Muscle of arm (tissue), 12 donors: ENCODE measurements around the gene CCDC158. TPM values are rescaled to one million over a fixed set of nuclear protein-coding genes. Genes with fewer than 3 reads are reported as not detected.
"Not testable (repeated sequence)": the region's sequence is repeated elsewhere in the genome, so short reads cannot be mapped to it uniquely, and the experiment has no call there.

Source experiments
- DNase-seq: peaks from one replicate; pipeline ENCODE4 v3.0.0-alpha.2; 2013
- polyA plus RNA-seq, 12 donors: library from polyadenylated mRNA; unstranded; fragments of 120-200 nt; gene quantifications; one replicate each; pipeline ENCODE4 v1.2.1, GENCODE V29; 2013; ENCODE audit not compliant: insufficient read length in 12 of 12

Gene CCDC158
- polyA plus RNA-seq, 12 donors = 0.53 to 2.8 (median 0.79) TPM; not detected in 1

GRCh38 chr4:76373919-76374552, 46.9 kb downstream of the CCDC158 start:
- no peak for DNase-seq

GRCh38 chr4:76366737-76367136, 54.2 kb downstream of the CCDC158 start:
- DNase-seq = no peak

- no peak for DNase-seq
These were observed 55.3 kb downstream of the CCDC158 start for GRCh38 chr4:76365636-76366035.

- DNase-seq = no peak
These were observed 56.2 kb downstream of the CCDC158 start for GRCh38 chr4:76364763-76365162.

DNA sequence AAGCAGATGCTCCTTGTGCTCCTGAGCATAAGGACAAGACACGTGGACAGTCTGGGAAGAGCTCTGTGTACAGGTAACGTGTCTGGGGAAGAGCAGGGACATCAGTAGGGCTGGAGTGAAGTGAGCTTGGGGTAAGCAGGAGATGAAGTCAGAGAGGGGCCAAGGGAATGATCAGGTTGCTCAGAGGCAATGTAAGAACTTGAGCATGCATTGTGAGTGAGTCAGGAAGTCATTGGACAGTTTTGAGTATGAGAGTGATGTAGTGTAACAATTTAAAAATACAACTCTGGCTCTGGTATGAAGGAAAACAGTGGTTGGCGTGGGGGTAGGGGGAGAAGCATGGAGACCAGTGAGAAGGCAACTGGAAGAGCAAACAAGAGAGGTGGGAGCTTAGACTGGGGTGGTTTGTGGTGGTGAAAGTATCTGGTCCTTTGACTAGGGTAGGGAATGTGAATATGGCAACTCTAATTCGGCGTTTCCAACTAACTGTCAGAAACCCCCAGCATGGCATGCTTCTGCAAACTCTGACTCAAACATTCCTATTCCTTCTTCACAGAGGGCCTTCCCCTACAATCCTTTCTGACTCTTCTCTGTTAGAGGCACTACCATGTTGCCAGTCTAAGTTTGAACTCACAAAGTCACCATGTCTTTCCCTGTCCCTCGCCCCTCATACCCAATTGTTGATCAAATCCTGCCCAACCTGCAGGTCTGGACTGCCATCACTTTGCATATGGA, 57.2 kb downstream of the CCDC158 start:
- DNase-seq = no peak

GRCh38 chr4:76361689-76362412, 59.1 kb downstream of the CCDC158 start:
- DNase-seq = no peak

DNA sequence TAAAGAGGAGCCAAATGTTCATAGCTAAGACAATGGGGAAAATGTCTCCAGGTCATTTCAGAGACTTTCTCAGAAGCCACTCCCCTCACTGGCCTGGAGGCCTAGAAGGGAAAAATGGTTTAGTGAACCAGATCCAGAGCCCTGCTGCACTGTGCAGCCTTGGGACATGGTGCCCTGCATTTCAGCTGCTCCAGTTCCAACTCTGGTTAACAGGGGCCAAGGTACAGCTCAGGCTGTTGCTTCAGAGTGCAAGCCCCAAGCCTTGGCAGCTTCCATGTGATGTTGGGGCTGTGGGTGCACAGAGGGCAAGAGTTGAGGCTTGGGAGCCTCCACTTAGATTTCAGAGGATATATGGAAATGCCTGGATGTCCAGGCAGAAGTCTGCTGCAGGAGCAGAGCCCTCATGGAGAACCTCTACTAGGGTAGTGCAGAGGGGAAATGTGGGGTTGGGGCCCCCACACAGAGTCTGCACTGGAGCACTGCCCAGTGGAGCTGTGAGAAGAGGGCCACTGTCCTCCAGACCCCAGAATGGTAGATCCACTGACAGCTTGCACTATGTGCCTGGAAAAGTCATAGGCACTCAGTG, 61.0 kb downstream of the CCDC158 start:
- not testable (repeated sequence) for DNase-seq

- DNase-seq = no peak
These were observed 63.0 kb downstream of the CCDC158 start for GRCh38 chr4:76357981-76358380.

GRCh38 chr4:76354517-76355473, 66.1 kb downstream of the CCDC158 start:
- no peak for DNase-seq

GRCh38 chr4:76342803-76343202, 78.1 kb downstream of the CCDC158 start:
- no peak for DNase-seq

DNA sequence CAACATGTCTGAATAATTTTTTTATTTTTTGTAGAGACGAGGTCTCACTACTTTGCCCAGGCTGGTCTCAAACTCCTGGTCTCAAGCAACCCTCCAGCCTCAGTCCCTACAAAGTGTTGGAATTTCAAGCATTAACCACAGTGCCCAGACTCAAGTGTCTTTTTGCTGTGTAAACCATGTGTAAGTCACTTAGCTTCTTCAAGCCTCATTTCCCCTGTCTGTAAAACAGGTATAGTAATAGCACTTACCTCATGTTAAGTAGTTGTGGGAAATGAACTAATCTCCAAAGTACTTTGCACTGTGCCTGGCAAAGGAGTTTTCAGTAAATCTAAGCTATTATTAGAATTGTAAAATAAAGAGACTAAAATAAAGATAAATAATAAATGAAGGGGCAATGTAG, 78.8 kb downstream of the CCDC158 start:
- no peak for DNase-seq

DNA sequence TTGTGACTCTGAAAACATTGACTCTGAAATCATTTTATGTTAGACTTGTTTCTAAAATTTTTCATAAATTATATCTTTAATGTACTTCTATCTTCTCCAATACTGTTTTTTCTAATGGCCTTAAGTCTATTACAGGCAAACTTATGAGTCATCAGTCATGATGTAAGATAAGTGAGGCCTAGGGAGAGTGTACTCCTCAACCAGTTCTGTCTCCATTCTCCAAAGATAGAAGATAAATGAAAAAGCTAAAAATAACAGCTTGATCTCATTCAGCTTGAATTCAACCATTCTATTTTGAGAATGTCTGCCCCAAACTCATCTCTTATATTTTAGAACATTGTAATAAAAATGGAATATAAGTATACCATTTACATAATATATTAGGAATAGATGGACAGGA, 79.9 kb downstream of the CCDC158 start:
- peak; percentile 0 for DNase-seq

DNA sequence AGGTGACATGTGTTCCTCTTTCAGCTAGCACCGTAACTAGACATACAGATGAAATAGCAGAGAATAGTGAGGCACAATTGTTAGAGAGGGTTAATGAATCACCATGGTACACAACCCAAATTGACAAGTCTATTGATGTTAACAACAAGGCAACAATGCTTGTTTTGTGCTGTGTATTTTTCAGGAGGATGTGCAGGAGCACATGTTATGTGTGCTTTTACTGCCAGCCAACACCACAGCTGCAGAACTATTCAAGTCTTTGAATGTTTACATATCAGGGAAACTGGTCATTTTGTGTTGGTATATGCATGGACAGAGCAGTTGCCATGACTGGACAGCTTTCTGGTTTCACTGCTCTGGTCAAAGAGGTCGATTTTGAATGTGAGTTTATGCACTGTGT, 81.6 kb downstream of the CCDC158 start:
- DNase-seq = no peak

DNA sequence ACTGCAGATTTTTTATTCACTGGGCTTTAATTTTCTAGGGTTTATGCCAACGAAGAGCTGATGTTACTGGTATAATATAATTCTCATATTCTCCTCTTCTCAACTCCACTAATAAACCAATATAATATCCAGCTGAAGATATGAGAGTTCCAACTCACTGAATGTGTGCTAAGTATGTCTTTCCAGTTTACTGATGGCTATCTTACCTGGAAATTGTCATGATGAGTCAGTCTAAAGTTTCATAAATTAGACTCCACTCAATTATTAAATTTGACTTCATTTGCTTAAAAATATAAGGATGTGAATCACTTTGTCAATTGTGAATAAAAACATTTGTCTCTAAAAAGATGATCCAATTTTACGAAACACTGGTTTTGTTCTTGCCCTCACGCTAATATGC, 86.1 kb downstream of the CCDC158 start:
- no peak for DNase-seq

DNA sequence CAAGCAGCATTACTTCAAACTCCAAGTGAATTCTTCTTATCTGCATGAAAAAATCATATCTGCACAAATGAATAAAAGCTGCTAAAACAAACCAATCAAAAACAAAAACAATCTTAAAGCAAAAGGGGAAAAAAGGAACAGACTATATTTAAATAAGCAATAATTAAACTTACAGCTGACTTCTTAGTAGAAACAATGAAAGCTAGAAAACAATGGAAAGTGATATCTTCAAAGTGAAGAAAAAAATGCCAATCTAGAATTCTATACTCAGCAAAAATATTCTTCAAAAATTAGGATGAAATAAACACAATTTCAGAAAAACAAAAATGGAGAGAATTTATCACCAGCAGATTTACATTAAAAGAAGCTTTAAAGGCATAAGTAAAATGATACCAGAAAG, 94.4 kb downstream of the CCDC158 start:
- no peak for DNase-seq

DNA sequence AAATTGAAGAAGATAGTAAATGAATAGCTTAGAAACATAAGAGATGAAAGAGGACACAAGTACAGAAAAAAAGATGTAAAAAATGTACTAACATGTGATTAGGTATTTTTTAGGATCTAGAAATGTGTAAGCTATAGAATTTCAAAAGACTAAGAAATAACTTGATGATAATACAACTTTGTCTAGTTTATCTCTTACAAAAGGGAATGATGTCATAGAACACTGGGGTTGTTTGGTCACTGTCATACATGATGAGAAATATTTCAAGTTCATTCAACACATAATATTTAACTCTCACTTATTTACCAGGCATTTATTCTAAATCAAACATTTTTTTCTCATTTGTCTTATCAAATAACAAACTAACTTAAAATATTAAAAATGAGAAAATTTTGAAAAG, 95.9 kb downstream of the CCDC158 start:
- DNase-seq = no peak

DNA sequence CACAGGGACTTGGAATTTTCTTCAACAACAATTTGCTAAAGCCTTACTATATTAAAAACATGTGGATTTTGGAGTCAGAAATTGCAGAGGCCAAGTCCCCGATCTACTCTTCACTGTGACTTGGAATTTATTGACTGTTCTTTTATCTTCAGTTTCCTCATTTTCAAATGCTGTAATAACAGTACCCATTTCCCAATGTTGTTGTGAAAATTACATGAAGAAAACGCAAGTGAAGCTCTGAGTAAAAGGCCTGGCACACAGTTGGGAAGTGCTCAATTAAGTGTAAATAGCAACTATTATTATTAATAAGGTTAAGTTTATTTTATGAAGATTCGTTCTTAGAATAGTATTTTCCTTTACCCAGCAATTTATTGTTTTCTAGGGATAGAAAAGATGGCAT, 98.7 kb downstream of the CCDC158 start:
- DNase-seq = no peak

DNA sequence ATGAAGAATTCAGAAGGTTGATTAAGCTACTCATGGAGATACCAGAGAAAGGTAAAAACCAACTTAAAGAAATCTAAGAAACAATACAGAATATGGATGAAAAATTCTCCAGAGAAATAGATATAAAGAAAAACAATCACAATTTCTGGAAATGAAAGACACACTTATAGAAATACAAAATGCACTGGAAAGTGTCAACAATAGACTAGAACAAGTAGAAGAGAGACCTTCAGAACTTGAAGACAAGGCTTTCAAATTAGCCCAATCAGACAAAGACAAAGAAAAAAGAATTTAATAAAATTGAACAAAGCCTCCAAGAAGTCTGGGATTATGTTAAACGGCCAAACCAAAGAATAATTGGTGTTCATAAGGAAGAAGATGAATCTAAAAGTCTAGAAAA, 104.8 kb downstream of the CCDC158 start:
- DNase-seq = no peak

DNA sequence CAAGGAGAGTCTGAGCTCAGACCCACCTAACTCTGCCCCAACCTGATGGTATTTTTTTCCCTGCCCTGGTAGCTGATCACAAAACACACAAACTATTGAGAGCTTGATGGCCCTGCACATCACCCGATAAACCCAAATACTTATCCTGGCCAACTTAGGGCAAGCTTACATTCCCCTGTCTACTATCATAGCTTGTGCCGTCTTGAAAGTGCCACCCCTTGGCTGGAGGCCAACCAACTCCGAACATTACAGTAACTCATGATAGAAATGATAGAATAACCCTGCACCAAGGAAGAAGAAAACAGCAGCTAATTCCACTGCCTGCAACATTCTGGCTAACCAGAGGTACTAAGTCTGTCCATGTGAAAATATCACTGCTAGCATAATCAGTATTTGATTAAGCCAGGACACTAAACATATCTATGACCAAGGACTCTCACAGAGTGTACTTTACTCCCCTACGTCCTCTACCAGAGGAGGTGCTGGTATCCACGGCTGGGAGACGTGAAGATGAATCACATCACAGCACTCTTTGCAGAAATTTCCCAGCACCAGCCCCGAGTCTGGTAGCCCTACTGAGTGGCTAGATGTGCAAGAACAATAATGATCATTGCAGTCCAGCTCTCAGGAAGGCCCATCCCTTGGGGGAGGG, 105.5 kb downstream of the CCDC158 start:
- DNase-seq = no peak

GRCh38 chr4:76313547-76313946, 107.4 kb downstream of the CCDC158 start:
- no peak for DNase-seq

- no peak for DNase-seq
These were observed 108.5 kb downstream of the CCDC158 start for GRCh38 chr4:76312457-76312856.
